Myocyte (in vitro differentiated cells): ENCODE measurements around the gene SMIM20. TPM values are rescaled to one million over a fixed set of nuclear protein-coding genes. Genes with fewer than 3 reads are reported as not detected.

Source experiments
- total RNA-seq: library from RNA; depleted of rRNA; stranded (reverse); fragments of >200 nt; gene quantifications from 2 replicates; pipeline ENCODE4 v1.2.3, GENCODE V29; 2014

The SMIM20 gene
- total RNA-seq, 1 donor from 2014 or later, result 31.7 TPM

Other genes starting within 250 kb of the SMIM20 start
- gene SEL1L3, start 51.2 kb upstream of the SMIM20 start, total RNA-seq, result 6.8 and 7.9 TPM in 2 replicates